OCI-LY7 (cell line): ENCODE results near the gene SCN5A. TPM values are rescaled to one million over a fixed set of nuclear protein-coding genes. Genes with fewer than 3 reads are reported as not detected.

Experiments
- BruUV-seq: library from RNA; stranded (reverse); fragments of 400-500 nt; replicated peaks from 2 replicates; lab custom pipeline; 2021; lab: Mats Ljungman, UMichigan
- CTCF ChIA-PET: fragments of 300-600 bp; sonication (Branson Sonifier 250); formaldehyde crosslinking; loops from one replicate; lab custom pipeline; 2022; ENCODE audit warnings: antibody characterized with exemption; ENCODE audit not compliant: unreplicated experiment; lab: Charles Lee
- POLR2A ChIA-PET: fragments of 300-600 bp; sonication (Branson Sonifier 250); formaldehyde crosslinking; loops from one replicate; lab custom pipeline; 2022; ENCODE audit warnings: antibody characterized with exemption; lab: Charles Lee
- DNase-seq: peaks from one replicate; pipeline ENCODE4 v3.0.0-alpha.2; 2015; ENCODE audit warnings: low spot score
- H2AFZ ChIP-seq: fragments of 200-600 bp; sonication (generic), shearing (Covaris generic); 2 replicates; pipeline ENCODE4 v1.6.1; 2014; ENCODE audit warnings: mild to moderate bottlenecking, antibody characterized with exemption, low read length, moderate library complexity
- H3K27ac ChIP-seq: fragments of 200-600 bp; sonication (generic); 2 replicates; pipeline ENCODE4 v1.5.1; 2014; ENCODE audit warnings: mixed run types, low read depth, mild to moderate bottlenecking, moderate library complexity, low read length, inconsistent platforms; ENCODE audit not compliant: poor library complexity, severe bottlenecking
- H3K36me3 ChIP-seq: fragments of 200-600 bp; sonication (generic); 2 replicates; pipeline ENCODE4 v1.6.1; 2014; ENCODE audit warnings: mild to moderate bottlenecking, antibody characterized with exemption, low read length, moderate library complexity, mixed read lengths; ENCODE audit not compliant: insufficient read depth
- H3K4me1 ChIP-seq: fragments of 200-600 bp; sonication (generic); 2 replicates; pipeline ENCODE4 v1.5.1; 2014; ENCODE audit warnings: mild to moderate bottlenecking, low read length; ENCODE audit not compliant: insufficient read depth, poor library complexity, severe bottlenecking
- H3K4me2 ChIP-seq: fragments of 200-600 bp; sonication (generic); 2 replicates; pipeline ENCODE4 v1.6.1; 2014; ENCODE audit warnings: mild to moderate bottlenecking, low read length
- H3K4me3 ChIP-seq: fragments of 200-600 bp; sonication (generic); 2 replicates; pipeline ENCODE4 v1.5.1; 2014; ENCODE audit warnings: mild to moderate bottlenecking, low read depth, low read length; ENCODE audit not compliant: poor library complexity, severe bottlenecking
- H3K79me2 ChIP-seq: fragments of 200-600 bp; sonication (generic); 2 replicates; pipeline ENCODE4 v1.6.1; 2016; ENCODE audit warnings: low read depth, mild to moderate bottlenecking, low read length, moderate library complexity, mixed read lengths; ENCODE audit not compliant: insufficient read depth
- H3K9me2 ChIP-seq: fragments of 200-600 bp; sonication (generic); 2 replicates; pipeline ENCODE4 v1.6.1; 2016; ENCODE audit warnings: mild to moderate bottlenecking, low read length, mixed read lengths; ENCODE audit not compliant: insufficient read depth
- H3K9me3 ChIP-seq: fragments of 200-600 bp; sonication (generic); 2 replicates; pipeline ENCODE4 v1.6.1; 2014; ENCODE audit warnings: mild to moderate bottlenecking, mixed run types, low read length, mixed read lengths
- H4K20me1 ChIP-seq: fragments of 200-600 bp; sonication (generic); 2 replicates; pipeline ENCODE4 v1.6.1; 2014; ENCODE audit warnings: mild to moderate bottlenecking, antibody characterized with exemption, low read length, moderate library complexity, mixed read lengths; ENCODE audit not compliant: insufficient read depth
- CTCF ChIP-seq: fragments of 200-600 bp; sonication (generic); conservative IDR thresholded peaks from 2 replicates; pipeline ENCODE4 v1.5.1; 2014; ENCODE audit warnings: mild to moderate bottlenecking, antibody characterized with exemption, low read length, moderate library complexity, mixed read lengths
- EZH2phosphoT487 ChIP-seq: fragments of 200-600 bp; sonication (generic); IDR thresholded peaks from 2 replicates; pipeline ENCODE4 v1.6.1; 2018; ENCODE audit warnings: low read depth, borderline replicate concordance, mild to moderate bottlenecking, mixed run types, antibody characterized with exemption, low read length, moderate library complexity, mixed read lengths
- intact Hi-C: fragments of 100-400 bp; cut with micrococcal nuclease; formaldehyde crosslinking; loops from one replicate; pipeline ENCODE4 v1.10.0; 2022; ENCODE audit not compliant: unreplicated experiment
- total RNA-seq, 2 experiments: library from RNA; depleted of rRNA in 1 of 2; stranded (reverse); fragments of >200 nt in 1 of 2; shearing (Covaris generic) in 1 of 2; gene quantifications; 2 replicates each; pipeline ENCODE4 v1.2.3, GENCODE V29; 2014 to 2022

SCN5A gene
- total RNA-seq, 2 experiments from 2014 or later, result not detected

GRCh38 chr3:38610934-38611333 is 38.6 kb downstream of the SCN5A start:
- ChIA-PET POLR2A (interaction anchor here (0.6 kb wide), 1 partner anchor 77 kb away, joined by 4 read pairs; no protein-coding TSS in a partner anchor), CTCF (interaction anchor here (0.6 kb wide), 1 partner anchor 320 kb away, joined by 3 read pairs; no protein-coding TSS in a partner anchor)
- Histone ChIP-seq H3K79me2 (no peaks in the 10 kb centered on the region), H3K36me3 (no peaks in the 10 kb centered on the region), H3K9me2 (no peaks in the 10 kb centered on the region), H3K27ac (no peak overlapping the region), H3K4me2 (no peak overlapping the region), H4K20me1 (no peaks in the 10 kb centered on the region), H3K4me3 (no peak overlapping the region), H3K9me3 (no peaks in the 10 kb centered on the region), H2AFZ (no peak overlapping the region), H3K4me1 (no peaks in the 10 kb centered on the region)
- TF ChIP-seq CTCF, result no peak
- no peak for TF ChIP-seq EZH2phosphoT487
- intact Hi-C loops, result no loop called here
- DNase-seq, result no peak
- BruUV-seq, result no TSS peak

GRCh38 chr3:38610436-38610835 is 39.1 kb downstream of the SCN5A start:
- H3K4me3 ChIP-seq, result no peak overlapping the region
- no peak overlapping the region for H2AFZ ChIP-seq
- BruUV-seq, result no TSS peak
- no peaks in the 10 kb centered on the region for H3K79me2 ChIP-seq
- TF ChIP-seq CTCF (no peak), EZH2phosphoT487 (no peak)
- no peaks in the 10 kb centered on the region for H3K4me1 ChIP-seq
- H3K4me2 ChIP-seq, result no peak overlapping the region
- no peak for DNase-seq
- no peaks in the 10 kb centered on the region for H3K9me3 ChIP-seq
- H3K27ac ChIP-seq, result no peak overlapping the region
- H4K20me1 ChIP-seq, result no peaks in the 10 kb centered on the region
- ChIA-PET POLR2A (interaction anchor here (0.6 kb wide), 1 partner anchor 78 kb away, joined by 4 read pairs; no protein-coding TSS in a partner anchor), CTCF (interaction anchor here (0.6 kb wide), 1 partner anchor 321 kb away, joined by 3 read pairs; no protein-coding TSS in a partner anchor)
- no peaks in the 10 kb centered on the region for H3K9me2 ChIP-seq
- no peaks in the 10 kb centered on the region for H3K36me3 ChIP-seq
- intact Hi-C loops, result no loop called here

- H3K4me2 ChIP-seq, result no peak overlapping the region
- no peak overlapping the region for H2AFZ ChIP-seq
- TF ChIP-seq CTCF (no peak), EZH2phosphoT487 (no peak)
- no TSS peak for BruUV-seq
- H3K36me3 ChIP-seq, result no peaks in the 10 kb centered on the region
- CTCF ChIA-PET, result no interaction called here
- POLR2A ChIA-PET, result interaction anchor here (0.5 kb wide), 1 partner anchor 435 kb away, joined by 3 read pairs; no protein-coding TSS in a partner anchor
- no peaks in the 10 kb centered on the region for H3K9me2 ChIP-seq
- intact Hi-C loops, result no loop called here
- H3K4me1 ChIP-seq, result no peaks in the 10 kb centered on the region
- H3K9me3 ChIP-seq, result no peaks in the 10 kb centered on the region
- no peak overlapping the region for H3K27ac ChIP-seq
- H3K4me3 ChIP-seq, result no peak overlapping the region
- H4K20me1 ChIP-seq, result no peaks in the 10 kb centered on the region
- no peak for DNase-seq
- H3K79me2 ChIP-seq, result no peaks in the 10 kb centered on the region
These were observed 39.9 kb downstream of the SCN5A start for GRCh38 chr3:38609386-38610111.
